HG03469 (cell line): Measurements from ENCODE around the gene DPP6.

Experiments used
- ATAC-seq: cut with Tn5 transposase; IDR thresholded peaks from one replicate; pipeline ENCODE4 v1.9.1; 2021; ENCODE audit warnings: mild to moderate bottlenecking, moderate library complexity, moderate number of reproducible peaks; ENCODE audit not compliant: unreplicated experiment

Gene DPP6

GRCh38 chr7:154388999-154389398 is 336.8 kb downstream of the DPP6 start:
- ATAC-seq: no peak

- no peak for ATAC-seq
Observed at GRCh38 chr7:154390961-154391360, 338.8 kb downstream of the DPP6 start.

DNA sequence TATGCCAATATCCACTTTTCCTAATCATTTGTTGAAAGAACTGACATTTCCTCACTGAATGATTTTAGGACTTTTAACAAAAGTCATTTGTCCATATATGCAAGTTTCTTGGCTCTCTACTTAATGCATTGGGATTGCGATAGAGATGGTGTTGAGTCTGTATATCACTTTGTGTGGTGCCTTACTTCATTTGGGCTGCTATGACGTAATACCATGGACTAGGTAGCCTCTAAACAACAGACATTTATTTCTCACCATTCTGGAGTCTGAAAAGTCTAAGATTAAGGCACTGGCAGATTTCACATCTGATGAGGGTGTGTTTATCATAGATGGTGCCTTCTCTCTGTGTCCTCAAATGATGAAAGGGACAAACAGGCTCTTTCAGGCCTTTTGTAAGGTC is 342.6 kb downstream of the DPP6 start:
- no peak for ATAC-seq

- no peak for ATAC-seq
Observed at GRCh38 chr7:154406312-154406711, 354.1 kb downstream of the DPP6 start.

- no peak for ATAC-seq
Observed at GRCh38 chr7:154409703-154410311, 357.6 kb downstream of the DPP6 start.

- ATAC-seq: no peak
Observed at GRCh38 chr7:154412105-154412504, 359.9 kb downstream of the DPP6 start.

DNA sequence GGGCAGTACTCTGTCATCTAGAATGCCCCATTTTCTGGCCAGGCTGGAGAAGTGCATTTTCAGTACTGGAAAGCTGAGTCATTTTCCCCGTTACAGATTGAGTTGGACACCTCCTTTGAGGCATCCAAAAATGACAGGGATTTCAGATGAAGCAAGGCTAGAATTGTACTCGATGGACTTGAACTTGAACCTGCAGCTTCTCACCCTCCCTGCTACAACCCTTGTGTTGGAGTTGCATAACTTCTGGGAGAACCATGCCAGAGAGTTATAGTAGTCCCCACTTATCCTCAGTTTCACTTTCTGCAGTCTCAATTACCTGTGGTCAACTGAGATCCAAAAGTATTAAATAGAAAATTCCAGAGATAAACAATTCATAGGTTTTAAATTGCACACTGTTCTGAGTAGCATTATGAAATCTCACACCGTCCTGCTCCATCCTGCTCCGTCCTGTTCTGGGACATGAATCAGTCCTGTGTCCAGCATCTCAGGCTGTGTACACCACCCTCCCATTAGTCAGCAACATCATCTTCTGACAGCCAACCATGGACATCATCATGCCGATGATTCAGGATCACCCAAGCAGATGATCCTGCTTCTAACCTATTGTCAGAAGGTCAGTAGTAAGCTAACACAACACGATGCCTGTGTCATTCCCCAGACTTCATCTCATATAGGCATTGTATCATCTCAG is 363.7 kb downstream of the DPP6 start:
- no peak for ATAC-seq

GRCh38 chr7:154416714-154417113 is 364.5 kb downstream of the DPP6 start:
- ATAC-seq: no peak

DNA sequence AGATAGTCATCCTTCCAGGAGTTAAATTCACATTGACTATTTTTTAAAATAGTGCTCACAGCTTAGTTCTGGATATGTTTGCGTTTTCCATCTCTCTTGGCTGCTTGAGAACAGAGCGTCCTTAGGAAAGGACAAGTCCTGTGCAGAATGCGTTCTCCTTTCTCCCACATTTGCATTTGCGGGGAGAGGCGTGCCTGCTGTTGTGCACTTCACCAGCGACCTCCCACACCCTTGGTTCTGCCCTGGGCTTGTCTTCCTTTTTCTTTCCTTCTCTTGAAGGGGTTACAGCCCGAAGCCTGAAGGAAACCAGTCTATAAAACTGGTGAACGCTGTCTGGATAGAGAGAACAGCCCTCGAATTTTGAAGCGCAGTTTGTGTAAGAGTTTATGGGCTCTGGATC is 367.1 kb downstream of the DPP6 start:
- no peak for ATAC-seq

DNA sequence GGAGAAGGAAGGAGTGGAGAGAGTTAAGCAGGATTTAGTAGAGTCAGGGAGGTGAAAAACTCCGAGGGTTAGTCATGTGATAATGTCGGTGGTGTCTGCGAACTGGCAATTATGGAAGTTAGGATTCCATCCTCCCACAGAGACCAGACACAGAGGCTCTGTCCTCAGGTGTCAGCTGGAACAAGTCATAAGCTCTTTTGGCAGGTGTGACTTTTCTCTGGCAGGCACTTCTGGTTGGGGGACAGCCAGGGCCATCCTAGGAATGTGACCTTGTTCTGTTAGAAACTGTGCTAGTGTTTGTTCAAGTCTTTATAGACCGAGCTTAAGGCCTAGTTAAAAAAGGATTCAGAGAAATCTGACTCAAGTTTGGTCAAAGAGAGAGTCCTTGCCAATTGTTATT is 371.0 kb downstream of the DPP6 start:
- no peak for ATAC-seq

DNA sequence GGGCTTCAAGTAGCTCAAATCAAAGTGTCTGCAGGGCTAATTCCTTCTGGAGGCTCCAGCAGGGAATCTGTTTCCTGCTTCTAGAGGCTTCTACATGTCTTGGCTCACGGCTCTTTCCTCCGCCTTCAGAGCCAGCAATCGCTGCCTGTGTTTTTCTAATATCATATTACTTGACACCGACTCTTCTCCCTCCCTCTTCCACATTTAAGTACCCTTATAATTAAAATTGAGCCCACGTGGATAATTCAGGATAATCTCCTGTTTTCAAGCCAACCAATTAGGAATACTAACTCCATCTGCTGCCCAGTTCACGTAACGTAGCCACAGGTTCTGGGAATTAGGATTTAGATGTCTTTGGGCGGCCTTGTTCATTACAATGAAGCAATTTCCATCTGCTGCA is 372.2 kb downstream of the DPP6 start:
- ATAC-seq: no peak

GRCh38 chr7:154425271-154425670 is 373.1 kb downstream of the DPP6 start:
- ATAC-seq: no peak

GRCh38 chr7:154426778-154427177 is 374.6 kb downstream of the DPP6 start:
- ATAC-seq: no peak

GRCh38 chr7:154427533-154427932 is 375.3 kb downstream of the DPP6 start:
- ATAC-seq: no peak

DNA sequence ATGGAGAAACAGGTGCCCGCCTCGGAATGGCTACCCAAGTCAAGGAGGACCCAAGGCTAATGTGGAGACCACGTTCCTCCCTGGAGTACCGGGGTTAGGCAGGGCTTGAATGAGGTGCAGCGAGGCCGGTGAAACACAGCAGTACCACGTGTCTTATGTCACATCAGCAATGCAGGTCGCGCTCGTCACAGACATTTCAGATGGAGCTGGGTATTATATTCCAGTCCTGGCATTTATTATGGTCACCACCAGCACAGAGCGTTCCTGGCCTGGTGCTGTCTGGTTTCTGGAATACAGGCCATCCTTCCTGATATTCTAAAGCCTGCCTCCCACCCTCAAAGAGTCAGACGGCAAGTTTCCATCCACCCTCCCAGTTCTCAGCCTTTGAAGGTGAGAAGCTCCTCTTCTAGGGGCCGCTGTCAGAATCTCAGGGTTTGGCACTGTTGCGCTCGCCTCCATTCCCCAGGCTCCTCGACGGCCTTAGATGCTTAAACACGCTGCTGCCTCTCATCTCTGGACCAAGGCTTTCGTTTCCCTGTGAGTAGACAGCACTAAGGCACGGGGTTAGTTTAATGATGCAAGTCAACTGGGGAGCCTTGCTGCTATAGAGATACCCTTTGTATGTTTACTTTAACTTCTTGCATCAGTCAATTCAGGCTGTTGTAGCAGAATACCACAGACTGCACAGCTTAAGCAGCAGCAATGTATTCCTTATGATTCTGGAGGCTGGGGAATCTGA is 377.6 kb downstream of the DPP6 start:
- no peak for ATAC-seq

DNA sequence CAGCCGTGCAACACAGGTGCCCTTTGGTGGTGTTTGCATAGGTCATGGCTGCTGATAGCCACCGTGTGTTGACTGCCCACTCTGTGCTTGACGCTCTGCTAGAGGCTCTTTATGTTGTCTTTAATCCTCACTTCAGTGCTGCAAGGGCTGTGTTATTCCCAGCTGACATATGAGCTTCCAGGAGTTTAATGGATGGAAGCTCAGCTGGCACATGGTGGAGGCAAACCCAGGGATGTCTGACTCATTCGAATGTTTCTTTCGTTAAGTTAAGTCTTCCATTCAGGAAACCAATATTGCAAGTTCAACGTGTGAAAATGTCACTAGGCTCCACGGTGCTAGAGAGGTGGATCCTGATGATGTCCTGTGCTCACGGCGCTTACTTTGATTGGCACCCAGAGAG is 378.4 kb downstream of the DPP6 start:
- no peak for ATAC-seq

GRCh38 chr7:154431045-154431444 is 378.8 kb downstream of the DPP6 start:
- no peak for ATAC-seq

DNA sequence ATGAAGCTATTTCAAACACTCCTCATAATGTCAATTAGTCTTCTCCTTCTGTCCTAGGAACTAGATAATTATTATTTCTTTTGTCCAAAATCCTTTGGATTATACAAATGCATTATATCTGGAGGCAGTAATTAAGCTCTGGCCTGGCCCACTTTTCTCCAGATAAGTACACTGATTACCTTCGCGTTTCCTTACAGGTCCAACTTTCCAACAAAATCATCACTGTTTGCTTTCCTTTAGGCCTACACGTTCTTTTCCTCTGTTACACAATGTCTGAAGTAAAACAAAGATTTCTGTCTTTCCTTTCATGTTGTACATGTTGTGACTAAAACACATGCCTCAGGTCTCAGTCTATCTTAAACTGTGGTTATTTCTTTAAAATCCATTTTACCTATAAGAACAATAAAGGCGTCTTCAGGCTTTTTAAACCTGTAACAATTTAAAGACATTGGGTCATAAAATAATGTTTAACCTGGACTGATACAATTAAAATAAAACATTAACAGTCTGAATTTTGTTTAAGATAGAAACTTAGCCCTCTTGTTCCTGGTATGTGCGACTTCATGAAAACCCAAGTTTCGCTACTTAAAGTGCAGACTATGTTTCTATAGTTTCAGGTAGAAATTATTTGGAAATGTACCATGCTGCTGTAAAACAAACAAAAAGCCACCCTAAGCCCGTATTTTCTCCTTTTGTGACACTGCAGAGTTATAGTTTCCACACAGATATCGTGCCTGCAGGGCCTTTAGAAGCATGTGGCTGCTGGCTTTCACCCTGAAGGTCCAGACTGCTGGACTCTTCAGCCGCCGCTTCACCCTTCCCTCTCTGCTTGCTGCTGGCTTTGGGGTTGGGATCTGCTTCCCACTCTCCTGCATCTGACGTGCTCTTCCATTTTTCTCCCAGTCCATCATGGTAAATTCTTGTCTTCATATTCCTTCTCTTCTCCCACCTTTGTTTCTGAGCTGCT is 381.7 kb downstream of the DPP6 start:
- no peak for ATAC-seq

- no peak for ATAC-seq
Observed at GRCh38 chr7:154436560-154436959, 384.4 kb downstream of the DPP6 start.

DNA sequence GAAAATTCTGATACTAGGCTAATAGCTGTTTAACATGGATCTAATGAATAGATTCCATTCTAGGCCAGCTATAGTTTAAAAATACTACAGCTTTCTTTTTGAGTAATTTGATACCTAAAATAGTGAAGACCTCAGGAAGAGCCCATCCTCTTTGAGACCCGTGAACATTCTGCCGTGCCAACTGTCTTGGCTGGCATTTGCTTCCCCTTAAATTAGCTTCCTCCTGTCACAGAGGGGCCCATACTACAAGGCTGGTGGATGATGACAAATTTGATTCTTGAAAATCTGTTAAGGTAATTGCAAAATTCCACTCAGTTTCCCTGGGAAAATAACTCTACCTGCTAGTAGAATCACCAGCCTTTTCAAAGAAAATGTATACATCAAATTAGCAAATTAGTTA is 385.0 kb downstream of the DPP6 start:
- ATAC-seq: no peak
